ENCODE data around the gene UBALD1. TPM values are rescaled to one million over a fixed set of nuclear protein-coding genes. Genes with fewer than 3 reads are reported as not detected.
"Not testable (repeated sequence)": the region's sequence is repeated elsewhere in the genome, so short reads cannot be mapped to it uniquely, and the experiment has no call there.

The UBALD1 gene
- total and polyA plus RNA-seq, 4 experiments from 2014 or later = 2.4 to 41.0 (median 17.5) TPM

DNA sequence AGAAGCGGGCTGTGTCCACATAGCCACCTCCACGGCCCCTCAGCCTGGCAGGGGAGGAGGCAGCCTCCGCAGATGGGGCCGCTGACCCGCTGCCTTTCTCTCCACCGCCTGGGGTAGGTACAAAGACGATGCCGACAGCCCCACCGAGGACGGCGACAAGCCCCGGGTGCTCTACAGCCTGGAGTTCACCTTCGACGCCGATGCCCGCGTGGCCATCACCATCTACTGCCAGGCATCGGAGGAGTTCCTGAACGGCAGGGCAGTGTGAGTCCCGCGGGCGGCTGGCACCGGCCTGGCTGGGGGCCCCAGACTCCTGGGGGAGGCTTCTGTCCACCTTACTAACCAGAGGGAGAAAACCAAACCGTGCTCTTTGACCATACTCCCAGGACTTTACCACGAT, 37.9 kb upstream of the UBALD1 start:
- Mint-ChIP-seq H3K4me3 (no peak overlapping the region), H3K27me3 (no peaks in the 10 kb centered on the region), H3K4me1 (peaks cover 10 to 21% (median 12%) of the 10 kb centered on the region in 4 donors), H3K9me3 (no peaks in the 10 kb centered on the region), H3K27ac (no peak overlapping the region), H3K36me3 (peaks cover 18 to 53% of the 10 kb centered on the region in 2 donors)
- H3K27me3 ChIP-seq (ENCODE audit: insufficient read depth, low read length) = no peaks in the 10 kb centered on the region
- H3K4me1 ChIP-seq (ENCODE audit: insufficient read depth, low read length) = peaks cover 10% of the 10 kb centered on the region
- H3K4me3 ChIP-seq (ENCODE audit: low read length in 2 of 2) = no peak overlapping the region
- ChIA-PET CTCF (ENCODE audit: partially characterized antibody) (no interaction called here), POLR2A (ENCODE audit: partially characterized antibody) (no interaction called here)
- no peak overlapping the region for H3K27ac ChIP-seq (ENCODE audit: low read depth, low read length)
- intact Hi-C loops (cut with micrococcal nuclease) = no loop called here
- no peaks in the 10 kb centered on the region for H3K9me3 ChIP-seq (ENCODE audit: control insufficient read depth in 1 of 2, low read length in 2 of 2)
- DNase-seq = no peak
- H3K36me3 ChIP-seq (ENCODE audit: insufficient read depth, low read length) = peaks cover 23% of the 10 kb centered on the region

- Mint-ChIP-seq H3K27me3 (no peaks in the 10 kb centered on the region), H3K4me1 (peaks cover 11 to 28% (median 15%) of the 10 kb centered on the region in 4 donors), H3K36me3 (peaks cover 18 to 49% of the 10 kb centered on the region in 2 donors), H3K4me3 (no peak overlapping the region), H3K27ac (no peak overlapping the region), H3K9me3 (no peaks in the 10 kb centered on the region)
- H3K4me3 ChIP-seq (ENCODE audit: low read length in 2 of 2) = no peak overlapping the region
- H3K36me3 ChIP-seq (ENCODE audit: insufficient read depth, low read length) = peaks cover 18% of the 10 kb centered on the region
- H3K27me3 ChIP-seq (ENCODE audit: insufficient read depth, low read length) = no peaks in the 10 kb centered on the region
- H3K4me1 ChIP-seq (ENCODE audit: insufficient read depth, low read length) = peaks cover 14% of the 10 kb centered on the region
- intact Hi-C loops (cut with micrococcal nuclease) = no loop called here
- DNase-seq = no peak
- H3K27ac ChIP-seq (ENCODE audit: low read depth, low read length) = no peak overlapping the region
- no peaks in the 10 kb centered on the region for H3K9me3 ChIP-seq (ENCODE audit: control insufficient read depth in 1 of 2, low read length in 2 of 2)
- ChIA-PET CTCF (ENCODE audit: partially characterized antibody) (interaction anchor here (1.2 to 2.7 kb wide), 3 partner anchors 9 to 28 kb away, joined by 3 to 10 read pairs (median 9); partner anchors contain the start of gene MGRN1), POLR2A (ENCODE audit: partially characterized antibody) (interaction anchor here (1.1 kb wide), 1 partner anchor 12 kb away, joined by 4 read pairs; no protein-coding TSS in a partner anchor)
Observed at GRCh38 chr16:4651827-4652226, 37.1 kb upstream of the UBALD1 start.

- H3K9me3 ChIP-seq (ENCODE audit: control insufficient read depth in 1 of 2, low read length in 2 of 2); H3K4me3 Mint-ChIP-seq; intact Hi-C loops (cut with micrococcal nuclease); H3K27me3 Mint-ChIP-seq; H3K27me3 ChIP-seq (ENCODE audit: insufficient read depth, low read length); H3K4me3 ChIP-seq (ENCODE audit: low read length in 2 of 2); H3K27ac ChIP-seq (ENCODE audit: low read depth, low read length); H3K9me3 Mint-ChIP-seq: not testable (repeated sequence)
- POLR2A ChIA-PET (ENCODE audit: partially characterized antibody) = interaction anchor here (0.5 to 1.5 kb wide), 4 partner anchors 13 to 34 kb away, joined by 3 to 8 read pairs (median 4); no protein-coding TSS in a partner anchor
- CTCF ChIA-PET (ENCODE audit: partially characterized antibody) = interaction anchor here (0.9 to 2.7 kb wide), 14 partner anchors 9 to 118 kb away, joined by 3 to 13 read pairs (median 4); partner anchors contain the start of gene MGRN1
- DNase-seq = peak; percentile 71 to 75 (median 73)
- Histone ChIP-seq H3K36me3 (ENCODE audit: insufficient read depth, low read length) (peaks cover 11% of the 10 kb centered on the region), H3K4me1 (ENCODE audit: insufficient read depth, low read length) (peaks cover 22% of the 10 kb centered on the region)
- Mint-ChIP-seq H3K36me3 (peaks cover 14 to 47% of the 10 kb centered on the region in 2 donors), H3K4me1 (peaks cover 11 to 30% (median 15%) of the 10 kb centered on the region in 4 donors), H3K27ac (peak overlapping the region in 6 of 7 donors; percentile 42 to 82 (median 64))
Observed at GRCh38 chr16:4650443-4651074, 35.9 kb upstream of the UBALD1 start.

- POLR2A ChIA-PET (ENCODE audit: partially characterized antibody) = interaction anchor here (0.5 to 1.5 kb wide), 3 partner anchors 14 to 34 kb away, joined by 3 to 8 read pairs (median 3); no protein-coding TSS in a partner anchor
- peaks cover 14 to 46% of the 10 kb centered on the region in 2 donors for H3K36me3 Mint-ChIP-seq
Observed at GRCh38 chr16:4649744-4650442, 35.2 kb upstream of the UBALD1 start.

GRCh38 chr16:4648917-4649316, 34.2 kb upstream of the UBALD1 start:
- peaks cover 4% of the 10 kb centered on the region for H3K36me3 ChIP-seq (ENCODE audit: insufficient read depth, low read length)
- POLR2A ChIA-PET (ENCODE audit: partially characterized antibody) = no interaction called here
- H3K9me3 Mint-ChIP-seq = no peaks in the 10 kb centered on the region
- no peak overlapping the region for H3K4me3 ChIP-seq (ENCODE audit: low read length in 2 of 2)
- no peak overlapping the region for H3K27ac ChIP-seq (ENCODE audit: low read depth, low read length)
- CTCF ChIA-PET (ENCODE audit: partially characterized antibody) = interaction anchor here (1.5 to 2.7 kb wide), 6 partner anchors 11 to 27 kb away, joined by 3 to 13 read pairs (median 7); partner anchors contain the start of gene MGRN1
- no peaks in the 10 kb centered on the region for H3K9me3 ChIP-seq (ENCODE audit: control insufficient read depth in 1 of 2, low read length in 2 of 2)
- H3K4me1 ChIP-seq (ENCODE audit: insufficient read depth, low read length) = peaks cover 22% of the 10 kb centered on the region
- no peak overlapping the region for H3K4me3 Mint-ChIP-seq
- intact Hi-C loops (cut with micrococcal nuclease) = no loop called here
- H3K27ac Mint-ChIP-seq = peak overlapping the region in 5 of 7 donors; percentile 1 to 91 (median 76)
- peaks cover 14 to 39% of the 10 kb centered on the region in 2 donors for H3K36me3 Mint-ChIP-seq
- H3K4me1 Mint-ChIP-seq = peaks cover 14 to 35% (median 20%) of the 10 kb centered on the region in 4 donors
- DNase-seq = no peak
- no peaks in the 10 kb centered on the region for H3K27me3 ChIP-seq (ENCODE audit: insufficient read depth, low read length)
- H3K27me3 Mint-ChIP-seq = no peaks in the 10 kb centered on the region

More at GRCh38 chr16:4649744-4650442, 35.2 kb upstream of the UBALD1 start:
- peak in 1 of 5 donors; percentile 9 for DNase-seq
- no peaks in the 10 kb centered on the region for H3K9me3 ChIP-seq (ENCODE audit: control insufficient read depth in 1 of 2, low read length in 2 of 2)
- H3K27ac ChIP-seq (ENCODE audit: low read depth, low read length) = no peak overlapping the region
- intact Hi-C loops (cut with micrococcal nuclease) = no loop called here
- Mint-ChIP-seq H3K27me3 (no peaks in the 10 kb centered on the region), H3K4me3 (peak overlapping the region in 1 of 8 donors; percentile 13), H3K4me1 (peaks cover 14 to 35% (median 19%) of the 10 kb centered on the region in 4 donors), H3K27ac (peak overlapping the region in 6 of 7 donors; percentile 67 to 91 (median 84)), H3K9me3 (no peaks in the 10 kb centered on the region)
- H3K4me3 ChIP-seq (ENCODE audit: low read length in 2 of 2) = no peak overlapping the region
- peaks cover 4% of the 10 kb centered on the region for H3K36me3 ChIP-seq (ENCODE audit: insufficient read depth, low read length)
- H3K4me1 ChIP-seq (ENCODE audit: insufficient read depth, low read length) = peaks cover 22% of the 10 kb centered on the region
- H3K27me3 ChIP-seq (ENCODE audit: insufficient read depth, low read length) = no peaks in the 10 kb centered on the region
- CTCF ChIA-PET (ENCODE audit: partially characterized antibody) = interaction anchor here (0.9 to 2.7 kb wide), 14 partner anchors 8 to 118 kb away, joined by 3 to 13 read pairs (median 4); partner anchors contain the start of gene MGRN1

DNA sequence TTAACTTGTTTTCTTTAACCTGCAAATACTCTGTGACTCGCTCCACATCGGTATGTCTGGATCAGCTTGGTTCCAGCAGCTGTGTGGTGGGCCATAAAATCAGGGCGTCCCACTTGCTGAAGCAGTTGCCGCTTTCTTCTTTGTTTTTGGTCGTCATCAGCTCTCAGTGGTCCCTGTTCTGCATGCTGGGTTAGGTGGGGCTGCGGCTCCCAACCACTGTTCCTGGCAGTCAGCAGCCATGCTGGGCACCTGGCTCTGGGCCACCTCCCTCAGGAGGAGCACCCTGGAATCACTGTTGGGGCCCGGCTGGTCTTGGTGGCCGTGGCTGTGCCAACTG, 32.9 kb upstream of the UBALD1 start:
- POLR2A ChIA-PET (ENCODE audit: partially characterized antibody) = no interaction called here
- H3K9me3 ChIP-seq (ENCODE audit: control insufficient read depth in 1 of 2, low read length in 2 of 2) = no peaks in the 10 kb centered on the region
- no peaks in the 10 kb centered on the region for H3K9me3 Mint-ChIP-seq
- peak overlapping the region in 5 of 7 donors; percentile 41 to 82 (median 53) for H3K27ac Mint-ChIP-seq
- intact Hi-C loops (cut with micrococcal nuclease) = no loop called here
- peaks cover 10 to 34% of the 10 kb centered on the region in 2 donors for H3K36me3 Mint-ChIP-seq
- no peak for DNase-seq
- no peaks in the 10 kb centered on the region for H3K27me3 ChIP-seq (ENCODE audit: insufficient read depth, low read length)
- no peak overlapping the region for H3K4me3 Mint-ChIP-seq
- H3K4me1 ChIP-seq (ENCODE audit: insufficient read depth, low read length) = peaks cover 22% of the 10 kb centered on the region
- no peaks in the 10 kb centered on the region for H3K27me3 Mint-ChIP-seq
- H3K4me1 Mint-ChIP-seq = peaks cover 14 to 35% (median 20%) of the 10 kb centered on the region in 4 donors
- H3K4me3 ChIP-seq (ENCODE audit: low read length in 2 of 2) = no peak overlapping the region
- CTCF ChIA-PET (ENCODE audit: partially characterized antibody) = no interaction called here
- H3K36me3 ChIP-seq (ENCODE audit: insufficient read depth, low read length) = peaks cover 4% of the 10 kb centered on the region
- H3K27ac ChIP-seq (ENCODE audit: low read depth, low read length) = no peak overlapping the region
